ENCODE results near the gene COL9A3. TPM values are rescaled to one million over a fixed set of nuclear protein-coding genes. Genes with fewer than 3 reads are reported as not detected.
A peak's percentile ranks its signal among the peaks of the same experiment; 100 is the strongest.

The COL9A3 gene
- total RNA-seq, 1 experiment from 2014 or later: 136 TPM

GRCh38 chr20:62880147-62880934, 63.5 kb downstream of the COL9A3 start:
- no peak for DNase-seq (ENCODE audit: low spot score)
- H3K36me3 Mint-ChIP-seq: peaks cover 7% of the 10 kb centered on the region

GRCh38 chr20:62880935-62881661, 64.2 kb downstream of the COL9A3 start:
- Mint-ChIP-seq H3K9me3 (no peaks in the 10 kb centered on the region), H3K36me3 (peaks cover 7% of the 10 kb centered on the region), H3K4me3 (no peak overlapping the region), H3K27ac (peak overlapping the region; percentile 99), H3K4me1 (peaks cover 39% of the 10 kb centered on the region), H3K27me3 (ENCODE audit: low read depth) (no peaks in the 10 kb centered on the region)
- no peak for ATAC-seq
- POLR2A ChIA-PET: no interaction called here
- DNase-seq (ENCODE audit: low spot score): no peak
- no peak for TF ChIP-seq NR1H2 (CRISPR knock-in tag; IDR thresholded peaks at IDR 0.05)
- TF ChIP-seq ZMAT4 (CRISPR knock-in tag; IDR thresholded peaks at IDR 0.05): no peak
- no peak for TF ChIP-seq E2F4 (CRISPR knock-in tag; IDR thresholded peaks at IDR 0.05; ENCODE audit: borderline replicate concordance, low read depth)
- no peak for TF ChIP-seq ZNF423 (CRISPR knock-in tag; IDR thresholded peaks at IDR 0.05)
- no peak for TF ChIP-seq E2F1 (CRISPR knock-in tag; IDR thresholded peaks at IDR 0.05)
- TF ChIP-seq NR2C2 (CRISPR knock-in tag; IDR thresholded peaks at IDR 0.05): no peak
- TF ChIP-seq HMGXB4 (CRISPR knock-in tag; IDR thresholded peaks at IDR 0.05): no peak
- no peak for TF ChIP-seq OVOL2 (CRISPR knock-in tag; IDR thresholded peaks at IDR 0.05; ENCODE audit: borderline replicate concordance)
- TF ChIP-seq PREB (CRISPR knock-in tag; IDR thresholded peaks at IDR 0.05; ENCODE audit: borderline replicate concordance): no peak
- TF ChIP-seq TCF7 (CRISPR knock-in tag; IDR thresholded peaks at IDR 0.05; ENCODE audit: low read depth): no peak
- CTCF ChIA-PET: no interaction called here

More at GRCh38 chr20:62880147-62880934, 63.5 kb downstream of the COL9A3 start:
- Mint-ChIP-seq H3K27me3 (ENCODE audit: low read depth) (no peaks in the 10 kb centered on the region), H3K4me1 (peaks cover 41% of the 10 kb centered on the region), H3K27ac (no peak overlapping the region), H3K4me3 (no peak overlapping the region), H3K9me3 (no peaks in the 10 kb centered on the region)
- POLR2A ChIA-PET: no interaction called here
- ATAC-seq: no peak
- no peak for TF ChIP-seq ZNF121 (CRISPR knock-in tag; IDR thresholded peaks at IDR 0.05)
- no peak for TF ChIP-seq USF2 (CRISPR knock-in tag; IDR thresholded peaks at IDR 0.05)
- TF ChIP-seq ZSCAN18 (CRISPR knock-in tag; IDR thresholded peaks at IDR 0.05): no peak
- no peak for TF ChIP-seq GABPB1 (CRISPR knock-in tag; IDR thresholded peaks at IDR 0.05)
- TF ChIP-seq PREB (CRISPR knock-in tag; IDR thresholded peaks at IDR 0.05; ENCODE audit: borderline replicate concordance): no peak
- TF ChIP-seq ZNF263 (CRISPR knock-in tag; IDR thresholded peaks at IDR 0.05; ENCODE audit: low read depth): no peak
- TF ChIP-seq ZMAT4 (CRISPR knock-in tag; IDR thresholded peaks at IDR 0.05): no peak
- TF ChIP-seq ZNF219 (CRISPR knock-in tag; IDR thresholded peaks at IDR 0.05; ENCODE audit: borderline replicate concordance): no peak
- TF ChIP-seq RELA (CRISPR knock-in tag; IDR thresholded peaks at IDR 0.05; ENCODE audit: borderline replicate concordance): no peak
- TF ChIP-seq SOX15 (CRISPR knock-in tag; IDR thresholded peaks at IDR 0.05): no peak
- no peak for TF ChIP-seq CBFB (CRISPR knock-in tag; IDR thresholded peaks at IDR 0.05; ENCODE audit: low read depth)
- no peak for TF ChIP-seq ETV6 (CRISPR knock-in tag; IDR thresholded peaks at IDR 0.05)
- CTCF ChIA-PET: no interaction called here

Data from WTC11 (cell line).